HEK293T (cell line): Measurements from ENCODE around the gene NDE1.
"Not testable (repeated sequence)": the region's sequence is repeated elsewhere in the genome, so short reads cannot be mapped to it uniquely, and the experiment has no call there.

Experiments
- ARNT ChIP-seq: fragments of 450-650 bp; IDR thresholded peaks from 2 replicates; pipeline ENCODE4 v1.6.1; 2017; ENCODE audit warnings: mild to moderate bottlenecking
- BHLHE40 ChIP-seq: fragments of 450-650 bp; IDR thresholded peaks from 2 replicates; pipeline ENCODE4 v1.6.1; 2016; ENCODE audit warnings: mild to moderate bottlenecking, moderate library complexity, borderline replicate concordance
- CTBP1 ChIP-seq: fragments of 450-650 bp; IDR thresholded peaks from 2 replicates; pipeline ENCODE4 v1.6.1; 2016; ENCODE audit warnings: borderline replicate concordance
- FOXA1 ChIP-seq: fragments of 450-650 bp; IDR thresholded peaks from 2 replicates; pipeline ENCODE4 v1.6.1; 2016; ENCODE audit warnings: mild to moderate bottlenecking
- FOXK2 ChIP-seq: fragments of 450-650 bp; IDR thresholded peaks from 2 replicates; pipeline ENCODE4 v1.6.1; 2016; ENCODE audit warnings: mild to moderate bottlenecking
- FOXM1 ChIP-seq: fragments of 450-650 bp; IDR thresholded peaks from 2 replicates; pipeline ENCODE4 v1.6.1; 2017; ENCODE audit warnings: mild to moderate bottlenecking, borderline replicate concordance
- HDGF ChIP-seq: fragments of 450-650 bp; IDR thresholded peaks from 2 replicates; pipeline ENCODE4 v1.6.1; 2017; ENCODE audit warnings: antibody characterized with exemption, borderline replicate concordance
- L3MBTL2 ChIP-seq: fragments of 450-650 bp; conservative IDR thresholded peaks from 2 replicates; pipeline ENCODE4 v1.6.1; 2016; ENCODE audit warnings: mild to moderate bottlenecking
- LEF1 ChIP-seq: fragments of 450-650 bp; IDR thresholded peaks from 2 replicates; pipeline ENCODE4 v1.6.1; 2017; ENCODE audit warnings: mild to moderate bottlenecking, borderline replicate concordance
- NFRKB ChIP-seq: fragments of 450-650 bp; IDR thresholded peaks from 2 replicates; pipeline ENCODE4 v1.6.1; 2016; ENCODE audit warnings: mild to moderate bottlenecking, moderate library complexity
- SP1 ChIP-seq: fragments of 450-650 bp; IDR thresholded peaks from 2 replicates; pipeline ENCODE4 v1.6.1; 2017
- TARDBP ChIP-seq: fragments of 450-650 bp; IDR thresholded peaks from 2 replicates; pipeline ENCODE4 v1.6.1; 2016
- ZNF384 ChIP-seq: fragments of 450-650 bp; IDR thresholded peaks from 2 replicates; pipeline ENCODE4 v1.6.1; 2016
- TF ChIP-seq, protein P1 (sequence below): fragments of 450-650 bp; IDR thresholded peaks from 2 replicates; pipeline ENCODE4 v1.6.1; 2016

DNA sequence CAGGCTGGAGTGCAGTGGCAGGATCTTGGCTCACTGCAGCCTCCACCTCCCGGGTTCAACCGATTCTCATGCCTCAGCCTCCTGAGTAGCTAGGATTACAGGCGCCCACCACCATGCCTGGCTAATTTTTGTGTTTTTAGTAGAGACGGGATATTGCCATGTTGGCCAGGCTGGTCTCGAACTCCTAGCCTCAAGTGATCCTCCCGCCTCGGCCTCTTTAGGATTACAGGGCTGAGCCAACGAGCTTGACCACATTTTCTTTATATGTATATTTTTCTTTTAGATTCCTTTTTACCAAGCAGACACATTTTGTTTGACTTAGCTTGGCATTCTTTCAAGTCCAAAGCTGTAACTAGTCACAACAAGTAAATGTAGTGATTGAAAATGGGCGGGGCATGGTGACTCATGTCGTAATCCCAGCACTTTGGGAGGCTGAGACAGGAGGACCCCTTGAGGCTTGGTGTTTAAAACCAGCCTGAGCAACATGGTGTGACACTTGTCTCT, 5.0 kb upstream of the NDE1 start:
- TF ChIP-seq, protein P1, sequence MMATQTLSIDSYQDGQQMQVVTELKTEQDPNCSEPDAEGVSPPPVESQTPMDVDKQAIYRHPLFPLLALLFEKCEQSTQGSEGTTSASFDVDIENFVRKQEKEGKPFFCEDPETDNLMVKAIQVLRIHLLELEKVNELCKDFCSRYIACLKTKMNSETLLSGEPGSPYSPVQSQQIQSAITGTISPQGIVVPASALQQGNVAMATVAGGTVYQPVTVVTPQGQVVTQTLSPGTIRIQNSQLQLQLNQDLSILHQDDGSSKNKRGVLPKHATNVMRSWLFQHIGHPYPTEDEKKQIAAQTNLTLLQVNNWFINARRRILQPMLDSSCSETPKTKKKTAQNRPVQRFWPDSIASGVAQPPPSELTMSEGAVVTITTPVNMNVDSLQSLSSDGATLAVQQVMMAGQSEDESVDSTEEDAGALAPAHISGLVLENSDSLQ, result not testable (repeated sequence)
- not testable (repeated sequence) for TF ChIP-seq BHLHE40, HDGF, NFRKB, SP1, FOXM1, ARNT, L3MBTL2, TARDBP, CTBP1, FOXA1, ZNF384, FOXK2, LEF1
